ENCODE results near the gene LRRC17.

- no peak for TF ChIP-seq CTCF (conservative IDR thresholded peaks at IDR 0.05; ENCODE audit: low read depth, low read length)
- no peak for TF ChIP-seq EZH2 (IDR thresholded peaks at IDR 0.05; ENCODE audit: low read length, unreplicated experiment)
These were observed 77.8 kb downstream of the LRRC17 start for GRCh38 chr7:102990642-102991041.
